AG10803 (cell line): ENCODE results near the gene SPPL2B.

Experiments
- DNase-seq: peaks from one replicate; pipeline ENCODE4 v3.0.0; 2010; ENCODE audit warnings: low read depth
- H3K4me3 ChIP-seq: 2 replicates; pipeline ENCODE4 v1.5.1; 2011; ENCODE audit warnings: mild to moderate bottlenecking, low read length, control low read depth
- CTCF ChIP-seq: conservative IDR thresholded peaks from 2 replicates; pipeline ENCODE4 v1.5.1; 2011; ENCODE audit warnings: mild to moderate bottlenecking, low read length, control low read depth, inconsistent platforms

The SPPL2B gene

GRCh38 chr19:2362046-2362969 lies 33.8 kb downstream of the SPPL2B start:
- no peak for DNase-seq
- no peak for TF ChIP-seq CTCF
- no peak overlapping the region for H3K4me3 ChIP-seq

GRCh38 chr19:2362970-2363300 lies 34.5 kb downstream of the SPPL2B start:
- no peak for DNase-seq
- H3K4me3 ChIP-seq: no peak overlapping the region
- TF ChIP-seq CTCF: no peak

GRCh38 chr19:2363419-2363818 lies 34.9 kb downstream of the SPPL2B start:
- H3K4me3 ChIP-seq: no peak overlapping the region
- DNase-seq: no peak
- TF ChIP-seq CTCF: no peak

GRCh38 chr19:2365201-2365970 lies 36.9 kb downstream of the SPPL2B start:
- no peak overlapping the region for H3K4me3 ChIP-seq
- DNase-seq: no peak
- TF ChIP-seq CTCF: no peak

GRCh38 chr19:2371656-2372055 lies 43.2 kb downstream of the SPPL2B start:
- no peak overlapping the region for H3K4me3 ChIP-seq
- TF ChIP-seq CTCF: no peak
- peak; percentile 38 for DNase-seq

- TF ChIP-seq CTCF: no peak
- no peak overlapping the region for H3K4me3 ChIP-seq
- no peak for DNase-seq
Measured at GRCh38 chr19:2372076-2372612, 43.7 kb downstream of the SPPL2B start.
